CD4-positive, alpha-beta T cell treated with Interleukin-15 for 4 hours (primary cell): ENCODE data around the gene TBC1D7.

Experiments
- DNase-seq: peaks from one replicate; pipeline ENCODE4 v3.0.0-alpha.2; 2020; ENCODE audit warnings: low spot score

Gene TBC1D7

GRCh38 chr6:13328076-13328874 lies at the start of gene TBC1D7:
TBC1D7 (minus strand) TSS chr6:13328537; CDS start chr6:13326898, 1,639 bp downstream.
- peak; percentile 94 for DNase-seq

DNA sequence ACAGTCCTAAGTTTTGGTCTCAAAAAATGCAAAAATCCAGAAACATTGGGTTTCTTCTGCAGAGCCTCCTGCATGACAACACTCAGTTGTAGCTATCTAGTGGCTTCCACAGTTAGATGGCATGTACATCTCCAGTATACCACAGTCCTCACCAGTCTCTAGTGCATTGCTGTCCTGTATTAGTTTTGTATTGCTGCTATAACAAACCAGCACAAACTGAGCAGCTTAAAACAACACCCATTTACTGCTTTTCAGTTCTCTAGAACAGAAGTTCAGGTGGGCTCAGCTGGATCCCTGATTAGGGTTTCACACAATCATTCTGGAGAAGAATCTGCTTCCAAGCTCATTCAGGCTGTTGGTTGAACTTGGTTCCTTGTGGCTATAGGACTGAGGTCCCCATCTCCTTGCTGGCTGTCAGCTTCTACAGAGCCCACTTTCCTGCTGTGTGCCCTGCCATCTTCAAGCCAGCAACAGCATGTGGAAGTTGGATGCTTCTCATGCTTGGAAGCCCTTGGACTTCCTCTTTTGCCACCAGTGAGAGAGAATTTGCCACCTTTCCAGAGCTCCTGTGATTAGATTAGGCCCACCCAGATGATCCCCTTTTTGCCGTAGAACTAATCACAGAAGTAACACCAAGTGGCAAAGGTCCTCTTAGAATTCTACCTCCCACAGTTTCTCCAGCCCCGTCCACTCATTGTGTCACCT lies 48.9 kb upstream of the TBC1D7 start:
- DNase-seq, result no peak

DNA sequence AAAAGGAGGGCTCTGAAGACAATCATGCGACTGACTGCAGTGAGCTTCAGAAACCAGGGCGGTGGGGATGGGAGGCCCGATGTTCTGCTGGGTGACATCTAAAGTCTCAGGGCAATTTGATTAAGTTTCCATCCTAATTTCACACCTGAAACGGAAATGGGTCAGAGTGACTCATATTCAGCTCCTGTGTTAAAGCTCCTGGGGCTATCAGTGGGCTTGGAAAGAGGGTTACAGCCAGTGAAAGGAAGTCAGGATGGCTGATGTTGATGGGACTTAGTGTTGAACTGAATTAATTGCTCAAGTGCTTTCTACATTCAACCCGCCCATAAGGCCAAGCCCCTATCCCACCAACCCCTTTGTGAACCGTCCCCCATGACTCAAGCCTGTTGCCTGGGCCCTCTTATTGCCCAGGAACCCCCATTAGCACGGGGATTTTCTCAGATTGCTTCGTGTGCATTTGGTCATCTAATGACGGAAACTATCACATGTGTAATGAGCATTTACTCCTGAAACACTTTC lies 47.1 kb upstream of the TBC1D7 start:
- peak; percentile 24 for DNase-seq

- no peak for DNase-seq
These were observed 45.6 kb upstream of the TBC1D7 start for GRCh38 chr6:13373919-13374318.

GRCh38 chr6:13373488-13373886 lies 45.1 kb upstream of the TBC1D7 start:
- no peak for DNase-seq

- no peak for DNase-seq
These were observed 44.6 kb upstream of the TBC1D7 start for GRCh38 chr6:13372688-13373487.

DNA sequence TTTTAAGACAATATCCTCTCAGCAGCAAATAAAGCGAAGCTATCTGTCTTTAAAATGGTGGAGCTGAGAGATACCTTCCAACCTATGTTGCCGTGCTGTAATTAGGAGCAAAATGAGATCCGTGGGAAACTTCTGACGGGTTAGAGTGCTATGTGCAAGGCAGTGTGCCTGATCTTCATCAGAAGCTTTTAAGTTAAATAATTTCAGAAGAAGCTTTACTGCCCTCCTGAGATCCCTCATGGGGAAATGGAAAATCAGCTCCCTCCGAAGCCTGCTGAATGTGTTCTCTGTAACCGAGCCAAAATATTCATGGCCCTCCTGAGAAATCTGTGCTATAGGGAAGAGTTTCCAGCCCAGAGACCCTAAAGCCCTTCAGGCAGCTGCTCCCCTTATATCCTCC lies 43.7 kb upstream of the TBC1D7 start:
- no peak for DNase-seq

DNA sequence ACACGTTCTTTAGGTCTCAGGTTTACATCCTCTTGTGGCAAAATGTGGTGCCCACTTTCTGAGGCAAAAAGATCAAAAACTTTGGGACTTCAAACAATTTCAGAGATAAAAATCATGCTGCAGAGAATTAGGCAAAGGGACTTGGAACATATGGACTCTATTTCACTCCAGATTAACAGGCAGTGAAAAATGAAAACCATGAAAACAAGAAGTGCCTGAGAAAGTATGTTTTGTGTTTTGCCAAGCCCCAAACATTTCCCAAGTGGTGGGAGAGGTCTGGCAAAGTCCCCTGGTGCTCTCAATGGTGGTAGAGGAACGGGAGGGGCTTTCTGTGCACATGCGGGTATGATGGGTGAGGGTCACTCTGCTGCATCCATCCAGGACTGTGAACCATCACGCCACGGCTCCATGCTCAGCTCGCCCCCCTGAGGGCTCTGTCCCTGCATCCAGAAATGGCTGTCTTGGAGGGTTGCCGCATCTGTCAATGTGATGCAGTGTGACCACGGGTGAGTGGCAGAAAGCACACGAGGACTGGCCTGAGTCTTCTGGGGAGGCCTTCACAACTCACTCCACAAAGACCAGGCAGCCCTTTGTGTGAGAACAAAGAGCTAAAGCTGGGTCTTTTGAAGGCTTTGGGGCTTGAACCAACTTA lies 43.2 kb upstream of the TBC1D7 start:
- DNase-seq, result no peak

- DNase-seq, result no peak
These were observed 42.3 kb upstream of the TBC1D7 start for GRCh38 chr6:13370623-13371022.

DNA sequence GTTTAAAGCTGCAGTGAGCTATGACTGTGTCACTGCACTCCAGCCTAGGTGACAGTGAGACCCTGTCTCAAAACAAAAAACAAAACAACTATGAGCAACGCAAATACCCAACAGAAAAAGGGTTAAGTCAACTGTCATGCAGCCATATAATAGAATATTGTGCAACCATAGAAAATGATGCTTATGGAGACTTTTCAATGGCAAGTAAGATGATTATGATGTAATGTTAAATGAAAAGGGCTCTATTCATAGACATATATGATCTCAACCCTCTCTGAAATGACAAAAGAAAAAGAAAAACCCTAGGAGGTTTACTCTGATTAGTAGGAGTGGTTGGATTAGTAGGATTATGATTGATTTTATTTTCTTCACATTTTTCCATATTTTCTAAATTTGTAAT lies 41.3 kb upstream of the TBC1D7 start:
- DNase-seq, result no peak

DNA sequence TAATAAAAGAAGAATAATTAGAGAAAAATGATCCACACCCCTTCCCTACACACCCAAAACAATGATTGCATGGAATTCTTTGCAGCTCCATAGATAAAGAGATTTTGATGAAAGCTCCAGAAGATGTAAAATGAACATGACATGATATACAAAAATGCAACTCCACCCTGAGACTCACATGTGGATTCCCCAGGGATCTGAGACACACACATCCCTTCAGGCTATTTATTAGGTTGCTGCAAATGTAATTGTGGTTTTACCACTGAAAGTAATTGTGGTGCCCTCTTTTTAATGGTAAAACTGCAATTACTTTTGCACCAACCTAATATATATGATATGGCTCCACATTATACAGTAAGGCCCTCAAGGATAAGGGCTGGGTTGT lies 40.4 kb upstream of the TBC1D7 start:
- DNase-seq, result no peak

DNA sequence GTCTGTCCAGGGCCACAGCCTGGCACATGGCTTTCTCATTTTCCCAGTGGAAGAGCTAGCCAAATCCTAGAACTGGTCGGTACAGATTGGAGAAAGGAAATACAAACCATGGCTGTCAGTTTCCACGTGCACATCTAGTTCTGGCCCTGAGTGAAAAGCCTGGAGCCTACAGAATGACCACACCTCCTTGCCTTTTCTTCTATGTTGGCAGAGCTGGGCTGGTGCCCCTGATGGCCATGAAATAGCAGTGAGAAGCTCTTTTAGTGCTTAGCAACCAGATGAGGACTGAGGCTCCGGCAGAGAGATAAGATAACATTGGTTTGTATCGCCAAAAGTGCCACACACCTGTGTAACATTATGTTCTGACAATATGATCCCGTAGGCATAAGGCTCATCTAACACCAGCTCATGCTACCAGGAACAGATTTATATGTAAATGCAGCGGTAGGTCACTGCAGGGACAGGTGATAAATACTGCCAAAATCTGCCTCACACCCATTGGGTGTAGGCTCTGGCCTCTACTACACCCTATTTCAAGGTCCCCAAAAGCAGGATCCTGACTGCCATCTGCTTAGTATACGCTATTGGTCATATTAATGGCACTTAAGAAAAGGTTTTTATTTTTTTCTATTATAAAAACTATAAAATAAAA lies 39.9 kb upstream of the TBC1D7 start:
- DNase-seq, result no peak

DNA sequence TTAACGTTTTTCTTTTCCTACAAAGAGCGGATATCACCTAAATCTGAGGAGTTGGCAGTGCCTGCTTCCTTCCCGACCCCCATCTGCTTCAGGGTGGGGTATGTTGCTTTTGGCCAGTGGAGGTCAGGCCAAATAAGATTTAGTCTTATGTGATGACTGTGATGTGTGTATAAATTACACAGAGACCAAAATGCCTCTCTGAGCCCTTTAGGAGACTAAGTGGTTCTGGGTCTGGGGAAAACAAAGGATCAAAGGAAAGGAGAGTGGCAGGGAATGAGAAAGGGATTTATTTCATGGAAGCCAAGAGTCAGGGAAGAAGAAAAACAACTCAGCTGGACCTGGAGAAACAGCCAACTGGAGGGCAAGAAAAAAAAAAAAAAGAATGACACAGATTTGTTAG lies 39.1 kb upstream of the TBC1D7 start:
- no peak for DNase-seq

- no peak for DNase-seq
These were observed 37.0 kb upstream of the TBC1D7 start for GRCh38 chr6:13365320-13365719.

- DNase-seq, result no peak
These were observed 36.5 kb upstream of the TBC1D7 start for GRCh38 chr6:13364842-13365241.

DNA sequence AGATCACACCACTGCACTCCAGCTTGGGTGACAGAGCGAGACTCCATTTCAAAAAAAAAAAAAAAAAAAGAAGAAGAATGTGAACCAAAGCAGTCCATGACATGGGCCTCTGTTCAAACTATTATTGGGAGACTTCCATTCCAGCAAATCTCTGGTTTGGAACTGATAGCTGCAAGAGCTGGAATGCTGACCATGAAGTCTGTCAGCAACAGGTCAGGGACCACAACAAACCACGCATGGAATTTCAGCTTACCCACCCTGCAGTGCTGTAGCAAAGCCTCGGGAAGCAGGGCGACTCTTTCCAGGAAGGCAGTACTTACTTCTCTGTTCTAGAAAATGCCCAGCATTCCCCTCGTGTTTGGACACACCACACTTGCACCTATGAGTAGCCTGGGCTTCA lies 34.1 kb upstream of the TBC1D7 start:
- no peak for DNase-seq

- DNase-seq, result no peak
These were observed 32.6 kb upstream of the TBC1D7 start for GRCh38 chr6:13360671-13361540.

- no peak for DNase-seq
These were observed 30.9 kb upstream of the TBC1D7 start for GRCh38 chr6:13359287-13359686.

DNA sequence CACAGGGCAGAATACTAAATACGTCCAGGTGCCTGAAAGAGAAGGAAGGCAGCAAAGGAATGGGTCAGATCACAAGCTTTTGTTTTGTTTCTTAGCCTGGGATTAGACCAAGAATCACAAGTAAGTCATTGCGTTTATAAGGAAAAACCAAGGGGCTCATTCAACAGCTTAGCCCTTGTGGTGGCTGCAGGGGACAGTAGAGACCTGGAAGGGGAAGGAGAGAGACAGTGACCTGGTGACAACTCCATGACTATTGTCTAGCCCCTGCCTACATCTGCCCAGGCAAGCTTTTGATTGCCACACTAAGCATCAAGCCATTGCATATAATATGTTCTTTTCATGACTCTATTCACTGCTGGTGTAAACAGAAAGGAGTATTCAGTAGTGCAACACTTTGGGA lies 30.2 kb upstream of the TBC1D7 start:
- no peak for DNase-seq

- no peak for DNase-seq
These were observed 29.3 kb upstream of the TBC1D7 start for GRCh38 chr6:13357551-13358075.
